GM18519 (cell line): ENCODE measurements around the gene ING2.
"Not testable (repeated sequence)": the region's sequence is repeated elsewhere in the genome, so short reads cannot be mapped to it uniquely, and the experiment has no call there.

Source experiments
- ATAC-seq: cut with Tn5 transposase; IDR thresholded peaks from one replicate; pipeline ENCODE4 v1.9.1; 2021; ENCODE audit warnings: mild to moderate bottlenecking, moderate library complexity; ENCODE audit not compliant: unreplicated experiment, low FRiP score

ING2 gene

DNA sequence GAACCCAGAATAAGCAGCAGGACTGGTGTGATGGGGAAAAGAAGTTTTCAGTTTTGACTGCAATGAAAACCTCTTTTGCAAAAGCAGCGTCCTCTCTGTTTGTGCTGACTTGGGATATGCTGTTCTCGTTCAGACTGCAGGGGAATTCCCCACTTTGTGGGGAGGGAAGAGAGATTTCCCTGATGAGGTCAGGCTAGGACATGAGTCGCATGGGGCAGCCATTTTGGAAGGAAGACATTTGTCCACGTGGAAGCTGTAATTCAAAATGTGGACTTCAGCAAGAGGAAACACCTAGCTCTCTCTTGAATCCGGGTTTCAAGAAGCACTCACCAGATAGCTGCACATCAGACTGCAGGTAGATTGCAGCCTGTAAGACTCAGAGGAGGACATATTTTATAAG, 39.3 kb downstream of the ING2 start:
- no peak for ATAC-seq

- ATAC-seq: no peak
These were observed 41.5 kb downstream of the ING2 start for GRCh38 chr4:183546376-183546775.

DNA sequence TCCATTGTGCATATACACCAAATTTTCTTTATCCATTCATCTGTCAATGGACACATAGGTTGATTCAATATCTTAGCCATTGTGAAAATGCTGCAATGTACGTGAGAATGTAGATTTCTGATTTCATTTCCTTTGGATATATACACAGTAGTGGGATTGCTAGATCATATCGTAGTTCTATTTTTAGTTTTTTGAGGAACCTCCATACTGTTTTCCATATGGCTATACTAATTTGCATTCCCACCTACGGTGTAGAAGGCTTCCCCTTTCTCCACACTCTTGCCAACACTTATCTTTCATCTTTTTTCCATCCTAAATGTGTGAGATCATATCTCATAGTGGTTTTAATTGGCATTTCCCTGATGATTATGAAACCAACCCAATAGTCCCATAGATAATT, 43.4 kb downstream of the ING2 start:
- no peak for ATAC-seq

DNA sequence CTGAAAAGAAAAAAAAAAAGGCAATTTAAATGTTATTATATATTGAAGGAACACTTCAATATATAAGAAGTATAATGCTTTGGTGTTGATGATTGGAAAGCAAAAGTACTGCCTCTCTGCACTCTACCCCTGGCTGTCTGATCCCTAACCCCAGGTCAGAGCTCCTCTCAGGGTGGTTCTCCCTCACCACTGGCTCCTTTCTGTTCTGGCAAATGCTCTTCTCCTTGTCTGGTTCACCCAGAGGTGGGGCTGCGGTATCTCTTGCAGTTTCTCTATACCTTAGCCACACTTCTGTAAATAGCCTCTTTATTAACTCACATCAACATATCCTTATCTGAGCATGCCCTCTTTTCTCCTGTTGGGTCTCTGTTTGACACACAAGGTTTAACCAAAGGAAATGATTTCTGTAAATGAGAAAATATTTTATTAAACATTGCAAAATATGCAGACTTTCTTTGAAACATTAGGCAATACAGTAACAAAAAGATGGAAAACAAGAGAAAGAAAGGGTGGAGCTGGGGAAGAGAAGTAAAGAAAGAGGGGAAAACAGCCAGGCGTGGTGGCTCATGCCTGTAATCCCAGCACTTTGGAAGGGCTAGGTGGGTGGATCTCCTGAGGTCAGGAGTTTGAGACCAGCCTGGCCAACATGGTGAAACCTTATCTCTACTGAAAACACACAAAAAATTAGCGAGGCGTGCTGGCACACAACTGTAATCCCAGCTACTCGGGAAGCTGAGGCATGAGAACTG, 45.7 kb downstream of the ING2 start:
- no peak for ATAC-seq

GRCh38 chr4:183552274-183553146, 47.7 kb downstream of the ING2 start:
- ATAC-seq: no peak

GRCh38 chr4:183553147-183553478, 48.3 kb downstream of the ING2 start:
- ATAC-seq: not testable (repeated sequence)

GRCh38 chr4:183553601-183554345, 48.9 kb downstream of the ING2 start:
- ATAC-seq: no peak

- no peak for ATAC-seq
These were observed 49.5 kb downstream of the ING2 start for GRCh38 chr4:183554346-183554686.

- no peak for ATAC-seq
These were observed 50.2 kb downstream of the ING2 start for GRCh38 chr4:183554878-183555585.

- no peak for ATAC-seq
These were observed 52.1 kb downstream of the ING2 start for GRCh38 chr4:183556947-183557346.

DNA sequence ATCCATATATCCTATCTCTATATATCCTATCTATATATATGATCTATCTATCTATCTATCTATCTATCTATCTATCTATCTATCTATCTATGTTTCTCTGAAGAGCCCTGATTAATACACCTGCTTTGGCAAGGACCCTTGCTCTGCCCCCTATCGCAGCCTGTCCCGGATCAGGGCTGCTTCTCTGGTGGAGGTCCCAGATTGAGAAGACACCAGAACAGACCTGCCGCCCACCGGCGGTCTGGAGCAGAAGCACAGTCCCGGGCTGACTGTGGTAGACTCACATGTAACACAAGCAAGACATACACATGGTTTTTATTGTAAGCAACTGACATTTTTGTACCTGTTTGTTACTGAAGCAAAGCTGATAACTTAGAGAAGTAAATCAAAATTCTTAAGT, 52.8 kb downstream of the ING2 start:
- ATAC-seq: no peak

GRCh38 chr4:183558873-183559272, 54.0 kb downstream of the ING2 start:
- no peak for ATAC-seq

DNA sequence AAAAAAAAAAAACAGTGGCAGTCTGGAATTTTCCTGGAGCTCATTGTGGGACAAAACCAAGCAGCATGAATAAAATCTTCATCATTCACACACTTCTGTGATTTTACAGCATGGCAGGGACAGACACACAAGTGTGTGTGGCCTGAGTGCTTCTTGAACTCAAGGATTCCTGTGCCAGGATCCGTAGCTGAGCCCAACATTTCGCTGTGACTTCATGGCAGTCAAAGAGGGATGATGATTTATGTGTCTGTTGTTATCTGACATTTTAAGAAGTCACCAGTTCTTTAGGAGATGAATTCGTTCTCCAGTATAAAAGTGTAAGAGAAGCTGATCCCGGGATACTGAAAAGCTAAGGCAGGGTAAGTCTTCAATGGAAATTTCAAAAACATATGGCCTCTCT, 57.0 kb downstream of the ING2 start:
- no peak for ATAC-seq
